ENCODE data around the gene EXOC2. TPM values are rescaled to one million over a fixed set of nuclear protein-coding genes. Genes with fewer than 3 reads are reported as not detected.

EXOC2 gene
- total RNA-seq, 1 experiment from 2014 or later: 30.5 TPM

GRCh38 chr6:717135-717534, 24.2 kb upstream of the EXOC2 start:
- ATAC-seq: no peak
- Histone ChIP-seq H3K27ac (ENCODE audit: low read length) (no peak overlapping the region), H3K27me3 (ENCODE audit: control insufficient read depth, insufficient read depth, low read length) (no peaks in the 10 kb centered on the region), H3K4me1 (ENCODE audit: control insufficient read depth, insufficient read depth, low read length) (no peaks in the 10 kb centered on the region), H3K9me3 (ENCODE audit: control insufficient read depth, insufficient read depth, low read depth, low read length) (no peaks in the 10 kb centered on the region), H3K36me3 (ENCODE audit: control insufficient read depth, insufficient read depth, low read length) (no peaks in the 10 kb centered on the region), H3K4me3 (ENCODE audit: low read depth in 2 of 2, low read length in 2 of 2) (no peak overlapping the region)
- no peak for DNase-seq (ENCODE audit: low read depth, low spot score)
- in situ Hi-C loops (cut with HindIII; ENCODE audit: low pct_unique_long_range_greater_than_20kb, low sequenced_read_pairs): no loop called here
- no TSS peak for BruUV-seq (replicated peaks)
- ChIA-PET POLR2A (no interaction called here), CTCF (interaction anchor here (0.8 kb wide), 1 partner anchor 670 kb away, joined by 4 read pairs; no protein-coding TSS in a partner anchor)
- intact Hi-C loops (cut with micrococcal nuclease; ENCODE audit: unreplicated experiment): no loop called here
- TF ChIP-seq POLR2AphosphoS5 (IDR thresholded peaks at IDR 0.05; ENCODE audit: low read depth, low read length): no peak
- TF ChIP-seq REST (IDR thresholded peaks at IDR 0.05; ENCODE audit: insufficient read depth in 1 of 2, low read depth in 2 of 2, low read length in 1 of 2): no peak
- TF ChIP-seq TCF7L2 (IDR thresholded peaks at IDR 0.05; ENCODE audit: low read depth, low read length): no peak
- TF ChIP-seq SIN3A (IDR thresholded peaks at IDR 0.05; ENCODE audit: borderline replicate concordance, insufficient read depth, low read depth, low read length): no peak
- no peak for TF ChIP-seq CTCF (IDR thresholded peaks at IDR 0.05)

GRCh38 chr6:715709-716491, 23.0 kb upstream of the EXOC2 start:
- no peaks in the 10 kb centered on the region for H3K9me3 ChIP-seq (ENCODE audit: control insufficient read depth, insufficient read depth, low read depth, low read length)
- no peaks in the 10 kb centered on the region for H3K4me1 ChIP-seq (ENCODE audit: control insufficient read depth, insufficient read depth, low read length)
- H3K27me3 ChIP-seq (ENCODE audit: control insufficient read depth, insufficient read depth, low read length): no peaks in the 10 kb centered on the region
- ATAC-seq (no peak), DNase-seq (ENCODE audit: low read depth, low spot score) (no peak)
- H3K36me3 ChIP-seq (ENCODE audit: control insufficient read depth, insufficient read depth, low read length): no peaks in the 10 kb centered on the region
- CTCF ChIA-PET: no interaction called here
- POLR2A ChIA-PET: no interaction called here
- in situ Hi-C loops (cut with HindIII; ENCODE audit: low pct_unique_long_range_greater_than_20kb, low sequenced_read_pairs) (no loop called here), intact Hi-C loops (cut with micrococcal nuclease; ENCODE audit: unreplicated experiment) (no loop called here)
- no TSS peak for BruUV-seq (replicated peaks)
- no peak overlapping the region for H3K27ac ChIP-seq (ENCODE audit: low read length)
- no peak for TF ChIP-seq POLR2AphosphoS5 (IDR thresholded peaks at IDR 0.05; ENCODE audit: low read depth, low read length)
- TF ChIP-seq CTCF (IDR thresholded peaks at IDR 0.05): no peak
- no peak overlapping the region for H3K4me3 ChIP-seq (ENCODE audit: low read depth in 2 of 2, low read length in 2 of 2)

Measured in Panc1 (cell line).